K562 (cell line): ENCODE data around the gene WNK2. TPM values are rescaled to one million over a fixed set of nuclear protein-coding genes. Genes with fewer than 3 reads are reported as not detected.

ENCODE experiments used
- ATAC-seq: fragments of 200-7000 bp; cut with Tn5 transposase; 3 replicates; pipeline ENCODE4 v1.9.1; 2020; ENCODE audit warnings: moderate library complexity
- BruUV-seq: library from RNA; stranded (reverse); fragments of 400-500 nt; replicated peaks from 2 replicates; lab custom pipeline; 2021; lab: Mats Ljungman, UMichigan
- CTCF ChIA-PET: fragments of 300-600 bp; formaldehyde crosslinking; extraction: SDS; loops from one replicate; lab custom pipeline; 2021; ENCODE audit warnings: low intra/inter-chr PET ratio; lab: Yijun Ruan, JAX
- POLR2A ChIA-PET: fragments of 300-600, 350-650 bp; sonication (Branson Sonifier 250); formaldehyde crosslinking; extraction: SDS; loops from one replicate; lab custom pipeline; 2021; ENCODE audit warnings: antibody characterized with exemption, inconsistent platforms; lab: Yijun Ruan, JAX
- DNase-seq, 4 experiments: peaks; one replicate each; pipeline versions ENCODE4 v3.0.0 to v3.0.0-alpha.2; 2011 to 2018; ENCODE audit warnings: low spot score in 3 of 4, mixed read lengths in 3 of 4; ENCODE audit errors: extremely low read depth in 1 of 4
- FAIRE-seq: peaks from 2 replicates; lab custom pipeline; 2011; peaks lifted over from hg19 to GRCh38; lab: Jason Lieb, UNC
- H2AFZ ChIP-seq: 2 replicates; pipeline ENCODE4 v1.6.0; 2011; ENCODE audit warnings: low read depth, low read length, control low read depth, inconsistent platforms
- H3K27ac ChIP-seq: fragments of 200-600 bp; 3 replicates; pipeline ENCODE4 v1.8.0; 2011; ENCODE audit warnings: low read depth, mild to moderate bottlenecking, control low read depth, inconsistent platforms, low read length, moderate library complexity, mixed read lengths; ENCODE audit errors: extremely low read depth
- H3K27me3 ChIP-seq, 2 experiments: fragments of 300-600 bp in 1 of 2; 2 replicates in 1 of 2; 3 replicates in 1 of 2; pipeline versions ENCODE4 v1.6.0 to v1.8.0; 2011; ENCODE audit warnings: inconsistent platforms in 2 of 2, low read length in 2 of 2, mild to moderate bottlenecking in 1 of 2, mixed read lengths in 1 of 2, moderate library complexity in 1 of 2; ENCODE audit not compliant: control insufficient read depth in 2 of 2, insufficient read depth in 2 of 2
- H3K36me3 ChIP-seq: fragments of 300-600 bp; 3 replicates; pipeline ENCODE4 v1.8.0; 2011; ENCODE audit warnings: mild to moderate bottlenecking, low read length, inconsistent platforms; ENCODE audit not compliant: control insufficient read depth, insufficient read depth
- H3K4me1 ChIP-seq, 2 experiments: fragments of 200-600 bp in 1 of 2; replicated peaks in 1 of 2; 2 replicates in 1 of 2; 3 replicates in 1 of 2; pipeline versions ENCODE4 v1.5.1 to v1.8.0; 2011; ENCODE audit warnings: inconsistent platforms in 2 of 2, low read length in 2 of 2, mild to moderate bottlenecking in 1 of 2, mixed read lengths in 1 of 2, moderate library complexity in 1 of 2; ENCODE audit not compliant: control insufficient read depth in 2 of 2, insufficient read depth in 2 of 2
- H3K4me2 ChIP-seq: 2 replicates; pipeline ENCODE4 v1.6.1; 2011; ENCODE audit warnings: low read length, control low read depth, inconsistent platforms, mixed read lengths; ENCODE audit not compliant: insufficient read depth
- H3K4me3 ChIP-seq: fragments of 200-600 bp; sonication (generic), shearing (Covaris generic); 2 replicates; pipeline ENCODE4 v1.5.1; 2016; ENCODE audit warnings: control low read depth, inconsistent platforms
- H3K79me2 ChIP-seq: fragments of 200-600 bp; 3 replicates; pipeline ENCODE4 v1.8.0; 2011; ENCODE audit warnings: low read length, inconsistent platforms; ENCODE audit not compliant: control insufficient read depth, insufficient read depth
- H3K9ac ChIP-seq, 2 experiments: 2 replicates each; pipeline versions ENCODE4 v1.6.0 to v1.6.1; 2011; ENCODE audit warnings: low read depth in 2 of 2, low read length in 2 of 2, control low read depth in 1 of 2, inconsistent platforms in 1 of 2, mild to moderate bottlenecking in 1 of 2, mixed read lengths in 1 of 2; ENCODE audit not compliant: insufficient read depth in 1 of 2
- H3K9me1 ChIP-seq: one replicate; pipeline ENCODE4 v1.6.0; 2011; ENCODE audit warnings: inconsistent platforms, mild to moderate bottlenecking, low read length, moderate library complexity; ENCODE audit not compliant: control insufficient read depth, insufficient read depth
- H3K9me3 ChIP-seq: replicated peaks from 2 replicates; pipeline ENCODE4 v1.5.1; 2011; ENCODE audit warnings: low read depth, low read length, inconsistent platforms; ENCODE audit not compliant: control insufficient read depth, insufficient read depth
- H4K20me1 ChIP-seq: replicated peaks from 2 replicates; pipeline ENCODE4 v1.6.1; 2011; ENCODE audit warnings: low read length, inconsistent platforms, mixed read lengths; ENCODE audit not compliant: control insufficient read depth, insufficient read depth
- ATF4 ChIP-seq: fragments of 450-650 bp; formaldehyde crosslinking; IDR thresholded peaks from 2 replicates; pipeline ENCODE4 v1.4.0; 2022; ENCODE audit warnings: mild to moderate bottlenecking, moderate library complexity
- CHCHD3 ChIP-seq: fragments of 250-450 bp; sonication (Bioruptor Pico); IDR thresholded peaks from 2 replicates; pipeline ENCODE4 v2.1.2; 2022; ENCODE audit warnings: mild to moderate bottlenecking
- EHMT2 ChIP-seq: fragments of 450-650 bp; IDR thresholded peaks from 2 replicates; pipeline ENCODE4 v1.6.1; 2018; ENCODE audit warnings: antibody characterized with exemption
- HDAC1 ChIP-seq, 2 experiments: fragments of 450-650 bp; IDR thresholded peaks; 2 replicates each; pipeline ENCODE4 v1.6.1; 2016 to 2017; ENCODE audit warnings: inconsistent platforms in 1 of 2, mild to moderate bottlenecking in 1 of 2, moderate library complexity in 1 of 2
- HMBOX1 ChIP-seq: sonication (generic); IDR thresholded peaks from 2 replicates; pipeline ENCODE4 v1.6.1; 2016
- KAT2B ChIP-seq: IDR thresholded peaks from one replicate; pipeline ENCODE4 v1.6.1; 2012; ENCODE audit warnings: low read depth, mild to moderate bottlenecking, control low read depth, inconsistent platforms, low read length, moderate library complexity
- MAFG ChIP-seq: fragments of 450-650 bp; conservative IDR thresholded peaks from 2 replicates; pipeline ENCODE4 v1.6.1; 2016; ENCODE audit warnings: missing genetic modification characterization, missing compliant biosample characterization
- NKRF ChIP-seq: fragments of 450-650 bp; IDR thresholded peaks from 2 replicates; pipeline ENCODE4 v1.6.1; 2016; ENCODE audit warnings: borderline replicate concordance
- PHB ChIP-seq: fragments of 250-450 bp; sonication (Bioruptor Pico); IDR thresholded peaks from 2 replicates; pipeline ENCODE4 v1.5.0; 2021
- SAFB2 ChIP-seq: fragments of 200-400 bp; formaldehyde crosslinking; IDR thresholded peaks from 2 replicates; pipeline ENCODE4 v1.6.1; 2018; ENCODE audit warnings: borderline replicate concordance, low read length, low read depth, moderate library complexity; ENCODE audit not compliant: severe bottlenecking
- ZNF280A ChIP-seq: fragments of 450-650 bp; IDR thresholded peaks from 2 replicates; pipeline ENCODE4 v1.6.1; 2018; ENCODE audit warnings: mild to moderate bottlenecking, low read depth; ENCODE audit not compliant: partially characterized antibody
- ZNF561 ChIP-seq: fragments of 450-650 bp; formaldehyde crosslinking; conservative IDR thresholded peaks from 2 replicates; pipeline ENCODE4 v1.4.0; 2020; ENCODE audit warnings: mild to moderate bottlenecking, moderate library complexity
- ZNF79 ChIP-seq: fragments of 250-450 bp; sonication (Bioruptor Pico); IDR thresholded peaks from 2 replicates; pipeline ENCODE4 v1.4.0; 2020; ENCODE audit warnings: low read depth, mild to moderate bottlenecking, moderate library complexity
- WGBS: fragments of 100-300 bp; shearing (Covaris generic); methylation state at CpG from one replicate; pipeline ENCODE4 v1.1.6; 2016; ENCODE audit warnings: low coverage, mixed read lengths; ENCODE audit not compliant: insufficient coverage; ENCODE audit errors: missing lambda C conversion rate; 5-methylcytosine and 5-hydroxymethylcytosine counted together
- in situ Hi-C: fragments of 300-500 bp; cut with MboI; formaldehyde crosslinking; loops from 4 replicates; pipeline ENCODE4 v1.15.0; 2018; ENCODE audit warnings: inconsistent platforms, mixed read lengths
- intact Hi-C: fragments of 100-400 bp; cut with micrococcal nuclease; formaldehyde crosslinking; loops from 2 replicates; pipeline ENCODE4 v1.14.2; 2022
- polyA plus RNA-seq, 8 experiments: library from polyadenylated mRNA; depleted of rRNA in 4 of 8; stranded (reverse) in 5 of 8; unstranded in 3 of 8; fragments of >200 nt; fragmentation: Nextera tagmentation in 2 of 8; fragmentation: Illumina TruSeq in 1 of 8; extraction: Ambion mirVana in 2 of 8; extraction: Trizol in 1 of 8; gene quantifications; 2 replicates each; pipeline versions ENCODE4 v1.2.1 to v1.2.3, GENCODE V29; 2011 to 2014; ENCODE audit warnings: inconsistent platforms in 1 of 8, missing spikeins in 1 of 8
- total RNA-seq, 7 experiments: library from RNA; depleted of rRNA in 6 of 7; stranded (reverse); fragments of >200 nt in 6 of 7; fragmentation: Illumina TruSeq in 2 of 7; extraction: Trizol in 2 of 7; gene quantifications; 2 replicates each; pipeline versions ENCODE4 v1.2.1 to v1.2.3, GENCODE V29; 2011 to 2021; ENCODE audit warnings: low replicate concordance in 1 of 7

WNK2 gene
- total and polyA plus RNA-seq, 9 of the 15 experiments (the other 6 are each of a cell fraction or from before 2014, with no cell fraction given): 0.36 to 3.3 (median 0.64) TPM; not detected in 2

DNA sequence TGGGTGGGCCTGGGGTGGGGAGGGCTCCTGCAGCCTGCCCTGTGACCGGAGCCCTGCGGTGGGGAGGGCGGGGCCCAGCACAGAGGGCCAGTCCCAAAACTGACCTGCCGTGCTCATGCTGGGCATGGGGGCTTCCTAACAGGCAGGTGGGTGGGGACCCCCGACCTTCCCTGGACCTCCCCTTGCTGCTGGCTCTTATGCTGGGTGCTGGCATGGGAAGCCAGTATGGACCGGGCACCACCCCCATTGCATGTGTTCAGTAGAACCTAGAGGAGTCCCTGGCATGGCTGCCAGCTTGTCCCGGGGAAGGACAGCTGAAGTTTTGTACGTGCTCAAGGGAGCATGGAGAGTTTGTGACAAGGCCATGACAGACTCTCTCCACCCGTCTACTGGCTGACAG, 37.1 kb downstream of the WNK2 start (continued):
- TF ChIP-seq NKRF: no peak
- TF ChIP-seq, all 486 proteins: peak for 0

- ChIA-PET CTCF (no interaction called here), POLR2A (interaction anchor here (0.9 kb wide), 1 partner anchor 38 kb away, joined by 3 read pairs; no protein-coding TSS in a partner anchor)
- no peaks in the 10 kb centered on the region for H3K9me1 ChIP-seq
- H3K9me3 ChIP-seq: no peaks in the 10 kb centered on the region
- ATAC-seq (no peak), DNase-seq (no peak), FAIRE-seq (no peak)
- no peak overlapping the region for H3K27ac ChIP-seq
- in situ Hi-C loops (no loop called here), intact Hi-C loops (no loop called here)
- peaks cover 30 to 62% of the 10 kb centered on the region in 2 experiments for H3K27me3 ChIP-seq
- no peak overlapping the region for H3K4me3 ChIP-seq
- BruUV-seq: no TSS peak
- no peak overlapping the region for H2AFZ ChIP-seq
- H3K79me2 ChIP-seq: no peaks in the 10 kb centered on the region
- no peaks in the 10 kb centered on the region for H4K20me1 ChIP-seq
- no peak overlapping the region for H3K4me2 ChIP-seq
- WGBS: 15% methylated on average over 7 of the region's 7 CpGs
- no peak for TF ChIP-seq ZNF561 (CRISPR knock-in tag)
- no peak for TF ChIP-seq ZNF79
- TF ChIP-seq CHCHD3: no peak
- TF ChIP-seq SAFB2: no peak
- TF ChIP-seq KAT2B: no peak
- no peak for TF ChIP-seq ZNF280A
- no peak for TF ChIP-seq MAFG (tag)
- TF ChIP-seq PHB (CRISPR knock-in tag): no peak
- TF ChIP-seq HDAC1 (IDR thresholded peaks at IDR 0.05): no peak
- TF ChIP-seq HMBOX1: no peak
- no peak for TF ChIP-seq ATF4 (CRISPR knock-in tag)
- no peak for TF ChIP-seq EHMT2
- H3K36me3 ChIP-seq: no peaks in the 10 kb centered on the region
- H3K9ac ChIP-seq: no peak overlapping the region
- no peaks in the 10 kb centered on the region for H3K4me1 ChIP-seq
Observed at GRCh38 chr9:93222890-93223259, 38.9 kb downstream of the WNK2 start.
